Measurements from ENCODE around the gene ADD3.
"Not testable (repeated sequence)": the region's sequence is repeated elsewhere in the genome, so short reads cannot be mapped to it uniquely, and the experiment has no call there.

The ADD3 gene

GRCh38 chr10:110036640-110037039, 28.9 kb downstream of the ADD3 start:
- DNase-seq, result no peak

- no peak for DNase-seq
These were observed 31.5 kb downstream of the ADD3 start for GRCh38 chr10:110039254-110039653.

DNA sequence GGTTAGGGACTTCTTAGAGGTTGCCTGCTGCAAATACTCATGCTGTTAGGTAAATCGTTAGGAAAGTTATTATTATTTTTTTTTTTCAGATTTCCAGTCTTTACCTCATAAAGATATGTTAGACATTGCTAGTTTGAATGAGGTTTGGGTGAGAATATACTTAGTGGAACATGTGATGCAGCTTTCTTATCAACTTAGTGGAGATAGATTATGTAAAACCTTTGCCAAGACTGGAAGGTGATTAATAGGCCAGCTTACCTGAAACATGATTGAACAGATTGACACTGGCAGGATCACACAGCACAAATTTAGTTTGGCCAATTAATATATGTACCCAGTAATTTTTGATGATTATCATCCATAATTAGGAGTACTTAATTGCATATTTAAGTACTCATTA, 32.3 kb downstream of the ADD3 start:
- no peak for DNase-seq

- DNase-seq, result no peak
These were observed 33.1 kb downstream of the ADD3 start for GRCh38 chr10:110040767-110041478.

DNA sequence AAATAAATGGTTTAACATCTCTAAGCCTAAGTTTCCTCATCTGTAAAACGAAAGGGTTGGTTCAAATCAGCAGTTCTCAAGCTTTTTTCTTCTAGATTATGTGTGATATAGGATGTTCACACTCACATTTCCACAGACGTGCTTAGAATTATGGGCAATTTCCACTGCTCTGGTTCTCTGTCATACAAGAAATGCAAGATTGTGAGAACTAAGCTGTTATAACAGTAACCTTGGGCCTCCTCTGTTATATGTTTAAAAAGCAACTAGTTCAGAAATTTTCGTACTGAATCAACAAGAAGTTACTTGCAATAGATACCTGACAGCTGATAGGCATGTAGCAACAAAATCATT, 33.7 kb downstream of the ADD3 start:
- DNase-seq, result no peak

DNA sequence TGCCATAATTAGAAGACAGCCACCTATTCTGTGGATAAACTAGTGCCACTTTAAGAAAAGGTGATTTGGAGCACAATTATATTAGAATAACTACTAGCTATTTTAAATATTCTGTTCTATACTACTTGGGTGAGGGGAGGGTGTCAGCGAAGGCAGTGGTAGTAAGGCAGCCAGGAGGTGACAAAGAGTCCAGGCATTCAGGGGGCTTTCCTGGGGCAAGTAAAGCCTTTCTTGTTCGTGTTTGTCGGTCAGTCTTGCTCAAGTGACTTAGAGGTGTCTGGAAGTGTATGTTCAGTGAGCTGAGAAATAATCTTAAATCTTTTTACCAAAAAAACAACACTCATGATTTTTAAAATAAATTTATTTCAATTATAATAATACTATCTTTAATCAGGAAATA, 34.4 kb downstream of the ADD3 start:
- no peak for DNase-seq

- no peak for DNase-seq
These were observed 35.1 kb downstream of the ADD3 start for GRCh38 chr10:110042891-110043290.

- no peak for DNase-seq
These were observed 36.9 kb downstream of the ADD3 start for GRCh38 chr10:110044681-110045080.

DNA sequence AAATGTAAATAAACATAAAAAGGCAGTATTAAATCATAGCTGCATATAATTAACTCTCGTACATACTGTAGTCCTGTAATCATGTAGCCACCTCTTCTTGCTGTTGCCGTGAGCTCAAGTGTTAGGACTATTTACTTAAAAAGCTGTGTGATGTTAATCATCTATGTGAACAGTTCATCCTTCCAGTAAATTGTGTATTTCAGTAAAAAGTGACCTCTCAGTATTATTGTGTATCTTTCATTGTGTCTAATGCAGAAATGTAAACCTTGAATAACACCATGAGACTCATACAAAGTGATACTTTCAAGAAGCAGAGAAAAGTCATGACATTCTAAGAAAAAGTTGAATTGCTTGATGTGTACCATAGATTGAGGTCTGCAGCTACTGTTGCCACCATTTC, 38.0 kb downstream of the ADD3 start:
- DNase-seq, result no peak

DNA sequence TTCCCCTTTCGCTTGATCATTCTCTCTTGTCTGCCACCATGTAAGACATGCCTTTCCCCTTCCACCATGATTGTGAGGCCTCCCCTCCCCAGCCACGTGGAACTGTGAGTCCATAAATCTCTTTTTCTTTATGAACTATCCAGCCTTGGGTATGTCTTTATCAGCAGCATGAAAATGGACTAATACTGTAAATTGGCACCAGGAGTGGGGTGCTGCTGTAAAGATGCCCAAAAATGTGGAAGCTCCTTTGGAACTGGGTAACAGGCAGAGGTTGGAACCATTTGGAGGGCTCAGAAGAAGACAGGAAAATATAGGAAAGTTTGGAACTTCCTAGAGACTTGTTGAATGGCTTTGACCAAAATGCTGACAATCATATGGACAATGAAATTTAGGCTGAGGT, 40.4 kb downstream of the ADD3 start:
- DNase-seq, result not testable (repeated sequence)

DNA sequence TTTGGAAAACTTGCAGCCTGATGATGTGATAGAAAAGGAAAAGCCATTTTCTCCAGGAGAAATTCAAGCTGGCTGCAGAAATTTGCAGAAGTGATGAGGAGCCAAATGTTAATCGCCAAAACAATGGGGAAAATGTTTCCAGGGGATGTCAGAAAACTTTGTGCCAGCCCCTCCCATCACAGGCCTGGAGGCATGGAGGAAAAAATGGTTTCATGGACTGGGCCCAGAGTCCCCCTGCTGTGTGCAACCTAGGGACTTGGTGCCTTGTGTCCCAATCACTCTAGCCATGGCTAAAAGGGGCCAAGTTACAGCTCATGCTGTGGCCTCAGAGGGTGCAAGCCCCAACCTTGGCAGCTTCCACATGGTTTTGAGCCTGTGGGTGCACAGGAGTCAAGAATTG, 41.0 kb downstream of the ADD3 start:
- DNase-seq, result no peak

- not testable (repeated sequence) for DNase-seq
These were observed 42.3 kb downstream of the ADD3 start for GRCh38 chr10:110049889-110050591.

DNA sequence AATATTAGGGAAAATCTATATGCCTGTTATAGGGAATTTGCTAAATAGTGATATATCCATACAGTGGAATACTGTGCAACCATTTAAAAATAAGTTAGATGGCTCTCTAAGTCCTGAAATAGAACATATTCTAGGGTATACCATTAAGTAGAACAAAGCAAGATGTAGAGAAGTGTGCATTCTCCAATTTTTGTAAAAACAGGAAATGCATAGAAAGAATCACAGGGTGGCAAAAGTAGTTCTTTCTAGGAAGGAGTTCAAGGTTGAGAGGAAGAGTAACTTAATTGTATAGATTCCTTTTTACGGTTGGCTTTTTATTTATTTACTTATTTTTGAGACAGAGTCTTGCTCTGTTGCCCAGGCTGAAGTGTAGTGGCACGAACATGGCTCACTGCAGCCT, 43.7 kb downstream of the ADD3 start:
- DNase-seq, result no peak

DNA sequence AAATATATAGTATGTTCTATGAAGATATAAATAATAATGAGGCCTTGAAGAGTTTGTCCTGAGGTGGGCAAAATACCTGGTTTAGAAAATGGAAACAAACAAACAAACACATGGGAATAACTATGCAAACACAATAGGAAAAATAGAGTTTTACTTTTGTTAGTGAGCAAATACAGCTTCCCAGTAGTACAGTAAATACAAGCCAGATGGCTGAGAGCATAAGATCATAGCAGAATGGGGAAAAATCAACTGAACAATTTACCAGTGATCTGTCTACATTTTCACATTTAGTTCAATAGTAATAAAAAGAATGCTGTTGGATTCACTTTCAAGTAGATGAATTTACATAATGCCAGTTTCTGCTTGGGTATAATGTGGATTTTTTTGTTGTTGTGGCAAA, 45.1 kb downstream of the ADD3 start:
- no peak for DNase-seq

- no peak for DNase-seq
These were observed 49.0 kb downstream of the ADD3 start for GRCh38 chr10:110056822-110057221.

DNA sequence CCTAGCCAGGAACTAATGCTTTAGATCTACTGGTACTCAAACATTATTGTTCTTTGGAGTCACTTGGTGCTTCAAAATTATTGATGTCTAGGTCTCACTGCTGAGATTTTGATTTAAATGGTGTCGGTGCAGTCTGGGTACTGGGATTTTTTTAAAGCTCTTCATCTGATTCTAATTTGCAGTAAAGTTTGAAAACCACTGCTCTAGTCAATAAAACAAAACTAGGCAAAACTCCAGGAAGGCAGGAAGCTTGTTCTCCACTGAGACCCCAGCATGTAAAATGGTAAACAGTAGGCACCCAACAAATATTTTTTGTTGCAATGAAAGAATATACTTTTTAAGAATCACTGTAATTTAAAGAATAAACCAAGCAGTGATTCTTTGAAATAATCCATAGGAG, 49.7 kb downstream of the ADD3 start:
- DNase-seq, result no peak

- DNase-seq, result no peak
These were observed 50.4 kb downstream of the ADD3 start for GRCh38 chr10:110058212-110058611.

- DNase-seq, result no peak
These were observed 52.1 kb downstream of the ADD3 start for GRCh38 chr10:110059925-110060324.

- no peak for DNase-seq
These were observed 53.9 kb downstream of the ADD3 start for GRCh38 chr10:110061687-110062086.

- no peak for DNase-seq
These were observed 57.5 kb downstream of the ADD3 start for GRCh38 chr10:110065269-110065668.

DNA sequence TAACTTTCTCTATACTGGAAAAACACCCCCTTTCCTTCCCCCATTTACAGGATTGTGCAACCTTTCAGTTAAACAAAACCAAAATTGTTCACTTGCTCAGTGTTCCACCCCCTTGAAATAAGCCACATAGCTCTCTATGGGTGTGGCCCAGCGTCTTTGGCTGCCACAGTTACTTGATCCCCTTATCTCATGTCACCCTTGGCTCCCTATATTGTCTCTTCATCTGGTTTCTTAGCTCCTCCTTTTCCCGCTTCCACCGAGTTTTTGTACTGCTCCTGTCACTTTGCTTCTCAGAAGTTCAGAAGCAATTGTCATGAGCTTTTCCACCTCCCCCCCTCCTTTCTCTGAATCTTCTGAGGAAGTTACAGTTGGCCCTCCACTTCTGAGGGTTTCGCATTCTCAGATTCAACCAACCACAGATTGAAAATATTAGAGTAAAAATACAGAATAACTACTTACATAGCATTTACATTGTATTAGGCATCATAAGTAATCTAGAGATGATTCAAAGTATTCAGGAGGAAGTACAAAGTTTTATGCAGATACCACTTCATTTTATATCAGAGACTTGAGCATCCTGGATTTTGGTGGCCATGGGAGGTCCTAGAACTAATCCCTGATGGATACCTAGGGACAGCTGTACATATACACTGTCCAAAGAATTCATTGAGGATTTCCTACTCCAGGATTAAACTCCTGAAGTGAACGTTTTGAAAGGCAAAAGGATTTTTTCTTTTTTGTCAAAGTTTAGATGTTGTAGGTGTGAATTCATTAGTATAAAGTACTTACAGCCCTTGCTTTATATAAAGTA, 60.4 kb downstream of the ADD3 start:
- DNase-seq, result peak; percentile 22

- no peak for DNase-seq
These were observed 61.0 kb downstream of the ADD3 start for GRCh38 chr10:110068780-110069179.

- DNase-seq, result no peak
These were observed 61.8 kb downstream of the ADD3 start for GRCh38 chr10:110069502-110069982.

DNA sequence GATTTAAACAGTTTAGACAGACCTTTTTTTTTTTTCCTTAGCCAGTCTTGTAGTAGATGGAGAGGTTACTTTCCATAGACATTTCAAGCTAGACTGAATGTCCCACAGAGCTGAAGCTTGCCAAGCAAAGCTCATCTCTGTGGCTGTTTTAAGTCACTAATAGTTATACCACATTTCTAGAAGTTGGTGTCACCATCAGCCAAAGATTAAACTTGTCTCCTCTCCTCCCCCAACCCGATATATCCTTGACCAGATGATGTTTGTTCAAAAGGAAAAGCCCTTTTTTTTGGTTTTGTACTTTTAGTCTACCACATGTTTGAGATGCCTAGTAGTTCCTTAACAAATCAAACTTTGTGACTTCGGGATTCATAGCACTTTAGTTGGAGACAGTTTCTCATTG, 66.1 kb downstream of the ADD3 start:
- DNase-seq, result no peak
